ELF-1 (cell line): ENCODE data around the gene MEN1.
A peak's percentile ranks its signal among the peaks of the same experiment; 100 is the strongest.
"Not testable (repeated sequence)": the region's sequence is repeated elsewhere in the genome, so short reads cannot be mapped to it uniquely, and the experiment has no call there.

ENCODE experiments used
- DNase-seq: peaks from one replicate; pipeline ENCODE4 v3.0.0-alpha.2; 2016; ENCODE audit warnings: low read depth, low spot score

The MEN1 gene

GRCh38 chr11:64832467-64833197 lies 22.3 kb upstream of the MEN1 start:
- DNase-seq: no peak

- DNase-seq: no peak
These were observed 21.1 kb upstream of the MEN1 start for GRCh38 chr11:64831411-64831891.

GRCh38 chr11:64829536-64830251 lies 19.3 kb upstream of the MEN1 start:
- no peak for DNase-seq

GRCh38 chr11:64827451-64827839 lies 17.1 kb upstream of the MEN1 start:
- no peak for DNase-seq

GRCh38 chr11:64826578-64827450 lies 16.5 kb upstream of the MEN1 start:
- peak; percentile 24 for DNase-seq

GRCh38 chr11:64826062-64826461 lies 15.7 kb upstream of the MEN1 start:
- DNase-seq: no peak

GRCh38 chr11:64823568-64824119 lies 13.3 kb upstream of the MEN1 start:
- DNase-seq: no peak

GRCh38 chr11:64817476-64817875 lies 7.1 kb upstream of the MEN1 start:
- no peak for DNase-seq

GRCh38 chr11:64815433-64815832 lies 5.1 kb upstream of the MEN1 start:
- DNase-seq: not testable (repeated sequence)

GRCh38 chr11:64814712-64815187 lies 4.4 kb upstream of the MEN1 start:
- DNase-seq: no peak

GRCh38 chr11:64813826-64814225 lies 3.5 kb upstream of the MEN1 start:
- DNase-seq: no peak

GRCh38 chr11:64810891-64811272 lies 531 bp upstream of the MEN1 start:
- no peak for DNase-seq

GRCh38 chr11:64809781-64810241 lies 540 bp downstream of the MEN1 start:
- DNase-seq: peak; percentile 67

GRCh38 chr11:64805481-64805880 lies 4.9 kb downstream of the MEN1 start:
- DNase-seq: no peak

GRCh38 chr11:64804346-64805210 lies 5.8 kb downstream of the MEN1 start:
- DNase-seq: peak; percentile 37

GRCh38 chr11:64803846-64804345 lies 6.5 kb downstream of the MEN1 start:
- no peak for DNase-seq

GRCh38 chr11:64803158-64803845 lies 7.0 kb downstream of the MEN1 start, which contains the start of gene MAP4K2:
MAP4K2 (minus strand) TSS chr11:64803214; CDS start chr11:64803149, 65 bp downstream.
- DNase-seq: peak; percentile 92

- peak; percentile 28 for DNase-seq
These were observed 7.8 kb downstream of the MEN1 start for GRCh38 chr11:64802370-64803157.
